Colonic mucosa (tissue), 4 donors: ENCODE results near the gene LRCH1. TPM values are rescaled to one million over a fixed set of nuclear protein-coding genes. Genes with fewer than 3 reads are reported as not detected.

Experiments
- DNase-seq: peaks from one replicate; pipeline ENCODE4 v3.0.0-alpha.2; 2020
- H3K27ac ChIP-seq: fragments of 200-600 bp; one replicate; pipeline ENCODE4 v1.8.0; 2021
- H3K27me3 ChIP-seq: fragments of 200-600 bp; one replicate; pipeline ENCODE4 v1.8.0; 2021
- H3K36me3 ChIP-seq: fragments of 200-600 bp; one replicate; pipeline ENCODE4 v1.8.0; 2021
- H3K4me1 ChIP-seq: fragments of 200-600 bp; one replicate; pipeline ENCODE4 v1.8.0; 2021; ENCODE audit warnings: mild to moderate bottlenecking
- H3K4me3 ChIP-seq: fragments of 200-600 bp; one replicate; pipeline ENCODE4 v1.8.0; 2021
- H3K9ac ChIP-seq, 2 donors: one replicate each; pipeline ENCODE4 v1.7.0; 2013; ENCODE audit warnings: control low read depth in 2 of 2, low read depth in 2 of 2, low read length in 2 of 2
- H3K9me3 ChIP-seq: fragments of 200-600 bp; one replicate; pipeline ENCODE4 v1.8.0; 2021
- intact Hi-C: fragments of 100-400 bp; cut with DNase I; formaldehyde crosslinking; loops from one replicate; pipeline ENCODE4 v1.14.1; 2022
- total RNA-seq, 2 donors: library from RNA; stranded (reverse); fragmentation: NEBNext Ultra II Directional in 1 of 2; extraction: Animal tissue kit (Norgen Biotek cat#: 25700) in 1 of 2; gene quantifications; one replicate each; pipeline ENCODE4 v1.2.1, GENCODE V29; 2021
- TF ChIP-seq, protein P1 (sequence below): fragments of 200-600 bp; IDR thresholded peaks from one replicate; pipeline ENCODE4 v1.8.0; 2022; ENCODE audit warnings: antibody characterized with exemption, mild to moderate bottlenecking
- donor health status: healthy.
- donor health status: DM: no; HTN: no; CAD: no.
- donor health status: DM: no; HTN: no; CAD: no.

LRCH1 gene
- total RNA-seq, 2 donors from 2014 or later, result 12.8 to 19.6 TPM

DNA sequence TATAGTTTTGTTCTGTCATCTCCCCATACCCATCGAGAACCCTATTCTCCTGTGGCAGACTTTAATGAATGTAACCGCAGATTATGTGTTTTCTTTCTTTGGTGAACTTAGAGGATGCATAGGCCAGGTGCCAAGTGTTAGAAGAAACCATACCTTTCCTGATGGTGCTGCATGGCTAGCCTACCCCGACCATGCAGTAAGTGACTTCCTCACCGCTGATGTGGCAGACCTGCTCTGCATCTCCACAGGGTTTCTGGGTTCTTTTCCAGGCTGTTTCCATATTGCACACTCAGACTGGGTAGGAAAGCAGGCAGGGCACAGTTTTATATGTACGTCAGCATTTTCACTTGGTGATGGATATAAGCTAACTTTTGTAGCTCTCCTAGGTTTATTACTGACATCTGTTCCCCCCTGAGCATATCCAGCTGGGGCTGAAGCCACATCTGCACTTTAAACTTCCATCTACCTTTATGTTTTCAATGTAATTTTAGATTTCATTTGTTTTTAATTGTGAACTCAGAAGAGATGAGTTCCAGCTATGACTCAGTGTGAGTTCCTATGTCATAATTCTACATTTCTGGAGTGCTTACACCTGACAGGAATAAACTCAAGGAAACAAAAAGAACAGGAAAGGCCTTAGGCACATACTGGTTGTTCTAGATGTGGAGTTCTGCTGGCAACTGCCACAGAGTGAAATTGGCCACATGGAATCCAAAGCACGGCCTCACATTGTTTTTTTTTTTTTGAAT, 42.3 kb downstream of the LRCH1 start:
- Histone ChIP-seq H3K4me3 (no peak overlapping the region), H3K9me3 (no peaks in the 10 kb centered on the region), H3K4me1 (peaks cover 3% of the 10 kb centered on the region), H3K27ac (no peak overlapping the region), H3K27me3 (no peaks in the 10 kb centered on the region), H3K36me3 (no peaks in the 10 kb centered on the region), H3K9ac (no peak overlapping the region)
- TF ChIP-seq, protein P1, sequence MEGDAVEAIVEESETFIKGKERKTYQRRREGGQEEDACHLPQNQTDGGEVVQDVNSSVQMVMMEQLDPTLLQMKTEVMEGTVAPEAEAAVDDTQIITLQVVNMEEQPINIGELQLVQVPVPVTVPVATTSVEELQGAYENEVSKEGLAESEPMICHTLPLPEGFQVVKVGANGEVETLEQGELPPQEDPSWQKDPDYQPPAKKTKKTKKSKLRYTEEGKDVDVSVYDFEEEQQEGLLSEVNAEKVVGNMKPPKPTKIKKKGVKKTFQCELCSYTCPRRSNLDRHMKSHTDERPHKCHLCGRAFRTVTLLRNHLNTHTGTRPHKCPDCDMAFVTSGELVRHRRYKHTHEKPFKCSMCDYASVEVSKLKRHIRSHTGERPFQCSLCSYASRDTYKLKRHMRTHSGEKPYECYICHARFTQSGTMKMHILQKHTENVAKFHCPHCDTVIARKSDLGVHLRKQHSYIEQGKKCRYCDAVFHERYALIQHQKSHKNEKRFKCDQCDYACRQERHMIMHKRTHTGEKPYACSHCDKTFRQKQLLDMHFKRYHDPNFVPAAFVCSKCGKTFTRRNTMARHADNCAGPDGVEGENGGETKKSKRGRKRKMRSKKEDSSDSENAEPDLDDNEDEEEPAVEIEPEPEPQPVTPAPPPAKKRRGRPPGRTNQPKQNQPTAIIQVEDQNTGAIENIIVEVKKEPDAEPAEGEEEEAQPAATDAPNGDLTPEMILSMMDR, result no peak
- intact Hi-C loops, result no loop called here
- no peak for DNase-seq

DNA sequence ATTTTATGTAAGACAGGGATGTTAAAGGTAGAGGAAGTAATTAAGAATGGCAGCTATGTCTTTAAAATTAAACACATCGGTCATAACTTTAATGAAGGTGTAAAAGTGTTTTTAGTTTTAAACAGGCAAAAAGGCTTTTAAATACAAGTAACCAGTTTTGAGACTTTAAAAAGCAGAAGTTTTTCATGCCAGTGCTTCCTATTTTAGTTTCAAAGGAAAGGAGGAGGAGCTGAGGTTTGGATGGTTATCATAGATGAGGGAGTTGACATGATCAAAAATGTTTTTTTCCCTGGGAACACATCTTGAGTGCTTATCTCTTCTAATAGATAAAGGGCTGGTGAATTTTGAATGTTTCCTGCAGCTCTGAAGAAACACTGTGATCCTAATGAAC, 42.9 kb downstream of the LRCH1 start:
- TF ChIP-seq, protein P1, result no peak
- no peaks in the 10 kb centered on the region for H3K9me3 ChIP-seq
- no peak for DNase-seq
- H3K27ac ChIP-seq, result no peak overlapping the region
- H3K36me3 ChIP-seq, result no peaks in the 10 kb centered on the region
- H3K27me3 ChIP-seq, result no peaks in the 10 kb centered on the region
- no peak overlapping the region for H3K4me3 ChIP-seq
- intact Hi-C loops, result no loop called here
- peaks cover 3% of the 10 kb centered on the region for H3K4me1 ChIP-seq
- H3K9ac ChIP-seq, result no peak overlapping the region

DNA sequence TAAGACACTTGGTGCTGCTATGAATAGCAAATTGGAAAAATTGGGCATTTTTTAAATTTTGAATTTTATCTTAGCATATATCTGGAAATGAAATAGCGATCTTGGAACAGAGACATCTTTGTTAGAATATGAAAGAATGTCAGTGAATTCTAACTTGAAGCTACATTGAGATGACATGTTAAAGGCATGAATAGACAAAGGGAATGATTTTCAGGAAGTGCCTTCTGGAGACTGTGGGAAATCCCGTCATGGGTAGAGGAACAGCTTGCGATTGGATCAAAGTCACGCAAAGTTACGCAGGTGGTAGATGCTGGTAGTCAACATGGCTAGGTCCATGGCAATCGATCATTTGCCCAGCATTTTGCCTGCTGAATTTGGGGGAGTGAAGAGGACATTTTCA, 43.5 kb downstream of the LRCH1 start:
- intact Hi-C loops, result no loop called here
- Histone ChIP-seq H3K9ac (no peak overlapping the region), H3K4me1 (peaks cover 3% of the 10 kb centered on the region), H3K27ac (no peak overlapping the region), H3K4me3 (no peak overlapping the region), H3K36me3 (no peaks in the 10 kb centered on the region), H3K9me3 (no peaks in the 10 kb centered on the region), H3K27me3 (no peaks in the 10 kb centered on the region)
- DNase-seq, result no peak
- TF ChIP-seq, protein P1, result no peak

DNA sequence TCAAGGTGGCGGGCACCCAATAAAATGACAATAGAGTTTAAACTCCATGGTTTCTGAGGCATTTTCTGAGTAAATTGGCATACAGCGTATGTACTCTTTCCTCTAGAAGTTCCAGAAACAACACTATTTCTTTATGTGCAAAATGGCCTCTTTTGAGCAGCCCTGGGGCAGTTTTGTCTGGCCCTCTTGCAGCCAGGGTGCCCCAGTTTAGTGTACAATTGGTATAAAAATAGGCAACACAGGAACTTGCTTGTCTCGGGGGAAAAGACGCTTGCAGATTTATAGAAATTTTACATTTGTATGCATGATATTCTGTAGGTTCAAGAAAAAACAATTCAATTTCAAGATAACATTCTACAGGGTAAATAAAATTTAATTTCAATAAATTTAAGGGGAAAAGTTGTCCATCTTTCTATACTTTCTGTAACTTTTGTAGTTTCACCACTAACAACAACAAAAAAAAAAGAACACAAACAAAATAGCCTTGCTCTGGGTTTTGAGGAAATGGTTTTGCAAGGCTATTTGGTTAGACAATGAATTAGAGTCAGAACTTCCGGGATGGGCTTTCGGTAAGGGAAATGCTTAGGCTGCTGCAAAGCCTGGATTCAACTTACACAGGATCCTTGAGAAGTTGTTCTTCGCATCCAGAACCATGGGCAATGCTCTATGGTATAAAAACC, 45.3 kb downstream of the LRCH1 start:
- no peak overlapping the region for H3K27ac ChIP-seq
- H3K4me3 ChIP-seq, result no peak overlapping the region
- DNase-seq, result no peak
- no peaks in the 10 kb centered on the region for H3K36me3 ChIP-seq
- TF ChIP-seq, protein P1, result no peak
- H3K27me3 ChIP-seq, result no peaks in the 10 kb centered on the region
- no peak overlapping the region for H3K9ac ChIP-seq
- no peaks in the 10 kb centered on the region for H3K9me3 ChIP-seq
- peaks cover 3% of the 10 kb centered on the region for H3K4me1 ChIP-seq
- intact Hi-C loops, result no loop called here

DNA sequence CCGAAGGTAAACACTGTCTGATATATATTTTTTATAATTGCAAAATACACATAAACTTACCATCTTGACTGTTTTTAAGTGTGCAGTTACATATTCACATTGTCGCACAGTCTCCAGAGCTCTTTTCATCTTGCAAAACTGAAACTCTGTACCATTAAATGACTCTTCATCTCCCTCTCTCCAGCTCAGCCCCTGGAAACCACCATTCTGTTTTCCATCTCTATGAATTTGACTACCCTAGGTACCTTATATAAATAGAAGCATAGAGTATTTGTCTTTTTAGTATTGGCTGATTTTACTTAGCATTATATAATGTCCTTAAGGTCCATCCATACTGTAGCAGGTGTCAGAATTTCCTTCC, 45.8 kb downstream of the LRCH1 start:
- intact Hi-C loops, result no loop called here

More for the DNA sequence above, 45.8 kb downstream of the LRCH1 start:
- Histone ChIP-seq H3K36me3 (no peaks in the 10 kb centered on the region), H3K4me1 (peaks cover 3% of the 10 kb centered on the region), H3K27me3 (no peaks in the 10 kb centered on the region), H3K4me3 (no peak overlapping the region), H3K9me3 (no peaks in the 10 kb centered on the region), H3K9ac (no peak overlapping the region), H3K27ac (no peak overlapping the region)
- TF ChIP-seq, protein P1, result no peak
- DNase-seq, result no peak
